Measurements from ENCODE around the gene PHF1. TPM values are rescaled to one million over a fixed set of nuclear protein-coding genes. Genes with fewer than 3 reads are reported as not detected.

PHF1 gene
- total RNA-seq, 2 experiments from 2014 or later, result 31.9 to 32.6 TPM

GRCh38 chr6:33443619-33444504, 33.0 kb downstream of the PHF1 start:
- ChIA-PET POLR2A (interaction anchor here (0.6 kb wide), 3 partner anchors 13 to 117 kb away, joined by 3 read pairs; partner anchors contain the start of gene CUTA), CTCF (no interaction called here)
- H3K4me1 Mint-ChIP-seq (ENCODE audit: low read depth), result peaks cover 7% of the 10 kb centered on the region
- no peak overlapping the region for H3K4me3 Mint-ChIP-seq
- ATAC-seq (no peak), DNase-seq (no peak)
- TF ChIP-seq, protein P1, sequence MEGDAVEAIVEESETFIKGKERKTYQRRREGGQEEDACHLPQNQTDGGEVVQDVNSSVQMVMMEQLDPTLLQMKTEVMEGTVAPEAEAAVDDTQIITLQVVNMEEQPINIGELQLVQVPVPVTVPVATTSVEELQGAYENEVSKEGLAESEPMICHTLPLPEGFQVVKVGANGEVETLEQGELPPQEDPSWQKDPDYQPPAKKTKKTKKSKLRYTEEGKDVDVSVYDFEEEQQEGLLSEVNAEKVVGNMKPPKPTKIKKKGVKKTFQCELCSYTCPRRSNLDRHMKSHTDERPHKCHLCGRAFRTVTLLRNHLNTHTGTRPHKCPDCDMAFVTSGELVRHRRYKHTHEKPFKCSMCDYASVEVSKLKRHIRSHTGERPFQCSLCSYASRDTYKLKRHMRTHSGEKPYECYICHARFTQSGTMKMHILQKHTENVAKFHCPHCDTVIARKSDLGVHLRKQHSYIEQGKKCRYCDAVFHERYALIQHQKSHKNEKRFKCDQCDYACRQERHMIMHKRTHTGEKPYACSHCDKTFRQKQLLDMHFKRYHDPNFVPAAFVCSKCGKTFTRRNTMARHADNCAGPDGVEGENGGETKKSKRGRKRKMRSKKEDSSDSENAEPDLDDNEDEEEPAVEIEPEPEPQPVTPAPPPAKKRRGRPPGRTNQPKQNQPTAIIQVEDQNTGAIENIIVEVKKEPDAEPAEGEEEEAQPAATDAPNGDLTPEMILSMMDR (IDR thresholded peaks at IDR 0.05), result no peak
- H3K27ac Mint-ChIP-seq, result no peak overlapping the region
- intact Hi-C loops (cut with micrococcal nuclease), result no loop called here
- H3K27me3 Mint-ChIP-seq, result no peaks in the 10 kb centered on the region
- H3K9me3 Mint-ChIP-seq, result no peaks in the 10 kb centered on the region
- H3K36me3 Mint-ChIP-seq (ENCODE audit: low read depth), result peaks cover 39% of the 10 kb centered on the region

GRCh38 chr6:33445119-33445603, 34.3 kb downstream of the PHF1 start:
- no peak overlapping the region for H3K4me3 Mint-ChIP-seq
- peaks cover 34% of the 10 kb centered on the region for H3K36me3 Mint-ChIP-seq (ENCODE audit: low read depth)
- intact Hi-C loops (cut with micrococcal nuclease), result no loop called here
- H3K27me3 Mint-ChIP-seq, result no peaks in the 10 kb centered on the region
- ChIA-PET POLR2A (interaction anchor here (0.9 to 1.5 kb wide), 2 partner anchors 9 to 14 kb away, joined by 3 read pairs; partner anchors contain the start of gene ZBTB9), CTCF (no interaction called here)
- H3K4me1 Mint-ChIP-seq (ENCODE audit: low read depth), result no peaks in the 10 kb centered on the region
- no peak overlapping the region for H3K27ac Mint-ChIP-seq
- DNase-seq (no peak), ATAC-seq (no peak)
- TF ChIP-seq, protein P1 (IDR thresholded peaks at IDR 0.05), result no peak
- no peaks in the 10 kb centered on the region for H3K9me3 Mint-ChIP-seq

- ATAC-seq (no peak), DNase-seq (no peak)
- TF ChIP-seq, protein P1 (IDR thresholded peaks at IDR 0.05), result no peak
- Mint-ChIP-seq H3K27me3 (no peaks in the 10 kb centered on the region), H3K4me1 (ENCODE audit: low read depth) (peaks cover under 1% of the 10 kb centered on the region), H3K4me3 (no peak overlapping the region), H3K9me3 (no peaks in the 10 kb centered on the region), H3K27ac (peak overlapping the region; percentile 0), H3K36me3 (ENCODE audit: low read depth) (peaks cover 32% of the 10 kb centered on the region)
- CTCF ChIA-PET, result no interaction called here
- intact Hi-C loops (cut with micrococcal nuclease), result no loop called here
- POLR2A ChIA-PET, result interaction anchor here (0.9 to 1.5 kb wide), 2 partner anchors 8 to 15 kb away, joined by 3 read pairs; partner anchors contain the start of gene ZBTB9
Measured at GRCh38 chr6:33446356-33446755, 35.5 kb downstream of the PHF1 start.

- ATAC-seq (no peak), DNase-seq (no peak)
- Mint-ChIP-seq H3K36me3 (ENCODE audit: low read depth) (peaks cover 27% of the 10 kb centered on the region), H3K4me1 (ENCODE audit: low read depth) (peaks cover 14% of the 10 kb centered on the region), H3K27me3 (no peaks in the 10 kb centered on the region), H3K27ac (no peak overlapping the region), H3K9me3 (no peaks in the 10 kb centered on the region), H3K4me3 (no peak overlapping the region)
- ChIA-PET POLR2A (interaction anchor here (1.0 to 2.5 kb wide), 2 partner anchors 9 kb away, joined by 3 to 7 read pairs; no protein-coding TSS in a partner anchor), CTCF (interaction anchor here (1.2 to 1.5 kb wide), 2 partner anchors 24 to 139 kb away, joined by 4 read pairs; no protein-coding TSS in a partner anchor)
- TF ChIP-seq, protein P1 (IDR thresholded peaks at IDR 0.05), result no peak
- intact Hi-C loops (cut with micrococcal nuclease), result loop anchor here (10.0 kb wide), 1 partner anchor 124 kb away; no protein-coding TSS in a partner anchor
Measured at GRCh38 chr6:33450434-33450833, 39.6 kb downstream of the PHF1 start.

DNA sequence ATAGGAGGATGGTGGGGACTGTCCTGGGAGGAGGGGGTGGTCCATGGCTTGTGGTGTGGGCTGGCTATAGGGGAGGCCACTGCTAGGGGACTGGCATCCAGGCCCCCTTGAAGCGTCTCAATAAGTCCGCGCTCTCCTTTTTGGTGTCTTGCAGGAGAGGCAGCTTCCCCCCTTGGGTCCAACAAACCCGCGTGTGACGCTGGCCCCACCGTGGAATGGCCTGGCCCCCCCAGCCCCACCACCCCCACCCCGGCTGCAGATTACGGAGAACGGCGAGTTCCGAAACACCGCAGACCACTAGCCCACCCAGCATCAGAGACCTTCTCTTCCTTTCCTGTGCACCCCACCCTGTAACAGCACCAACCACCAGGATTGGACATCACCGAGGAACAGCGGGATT, 40.8 kb downstream of the PHF1 start:
- DNase-seq (no peak), ATAC-seq (no peak)
- TF ChIP-seq, protein P1 (IDR thresholded peaks at IDR 0.05), result no peak
- ChIA-PET CTCF (interaction anchor here (1.2 kb wide), 1 partner anchor 26 kb away, joined by 4 read pairs; no protein-coding TSS in a partner anchor), POLR2A (no interaction called here)
- Mint-ChIP-seq H3K9me3 (no peaks in the 10 kb centered on the region), H3K27ac (no peak overlapping the region), H3K36me3 (ENCODE audit: low read depth) (peaks cover 32% of the 10 kb centered on the region), H3K27me3 (no peaks in the 10 kb centered on the region), H3K4me3 (no peak overlapping the region), H3K4me1 (ENCODE audit: low read depth) (peaks cover 25% of the 10 kb centered on the region)
- intact Hi-C loops (cut with micrococcal nuclease), result loop anchor here (10.0 kb wide), 1 partner anchor 123 kb away; no protein-coding TSS in a partner anchor

All from activated CD8-positive, alpha-beta T cell treated with anti-CD3 and anti-CD28 coated beads for 36 hours (primary cell).